Ascending aorta (tissue), 2 donors: ENCODE results near the gene GBF1. TPM values are rescaled to one million over a fixed set of nuclear protein-coding genes. Genes with fewer than 3 reads are reported as not detected.
"Not testable (repeated sequence)": the region's sequence is repeated elsewhere in the genome, so short reads cannot be mapped to it uniquely, and the experiment has no call there.

Source experiments
- DNase-seq, 2 donors: peaks; one replicate each; pipeline ENCODE4 v3.0.0-alpha.2; 2019; ENCODE audit warnings: low spot score in 2 of 2
- H3K27ac ChIP-seq, 2 donors: fragments of 200-600 bp; sonication (generic); one replicate each; pipeline ENCODE4 v1.5.1; 2016 to 2017; ENCODE audit warnings: mild to moderate bottlenecking in 1 of 2
- H3K27me3 ChIP-seq: fragments of 200-600 bp; sonication (generic); one replicate; pipeline ENCODE4 v1.5.1; 2017
- H3K36me3 ChIP-seq, 2 donors: fragments of 200-600 bp; sonication (generic); one replicate each; pipeline ENCODE4 v1.5.1; 2016
- H3K4me1 ChIP-seq, 2 donors: fragments of 200-600 bp; sonication (generic); one replicate each; pipeline ENCODE4 v1.5.1; 2016 to 2017; ENCODE audit warnings: mild to moderate bottlenecking in 1 of 2
- H3K4me3 ChIP-seq, 2 donors: fragments of 200-600 bp; sonication (generic); one replicate each; pipeline ENCODE4 v1.5.1; 2016 to 2017; ENCODE audit warnings: mild to moderate bottlenecking in 1 of 2
- H3K9me3 ChIP-seq, 2 donors: fragments of 200-600 bp; sonication (generic); one replicate each; pipeline ENCODE4 v1.5.1; 2016
- intact Hi-C: fragments of 100-400 bp; cut with DNase I; formaldehyde crosslinking; loops from one replicate; pipeline ENCODE4 v1.15.1; 2023
- total RNA-seq: library from RNA; depleted of rRNA; stranded (reverse); fragments of >200 nt; gene quantifications from one replicate; pipeline ENCODE4 v1.1.0, GENCODE V29; 2016
- TF ChIP-seq, protein P1 (sequence below), 3 experiments: fragments of 200-600 bp in 2 of 3; fragments of 450-650 bp in 1 of 3; sonication (generic) in 2 of 3; IDR thresholded peaks; one replicate each; pipeline ENCODE4 v1.5.1; 2016 to 2019; ENCODE audit warnings: antibody characterized with exemption in 3 of 3, mild to moderate bottlenecking in 1 of 3, moderate library complexity in 1 of 3

Gene GBF1
- total RNA-seq, 1 donor from 2014 or later, result 56.0 TPM

DNA sequence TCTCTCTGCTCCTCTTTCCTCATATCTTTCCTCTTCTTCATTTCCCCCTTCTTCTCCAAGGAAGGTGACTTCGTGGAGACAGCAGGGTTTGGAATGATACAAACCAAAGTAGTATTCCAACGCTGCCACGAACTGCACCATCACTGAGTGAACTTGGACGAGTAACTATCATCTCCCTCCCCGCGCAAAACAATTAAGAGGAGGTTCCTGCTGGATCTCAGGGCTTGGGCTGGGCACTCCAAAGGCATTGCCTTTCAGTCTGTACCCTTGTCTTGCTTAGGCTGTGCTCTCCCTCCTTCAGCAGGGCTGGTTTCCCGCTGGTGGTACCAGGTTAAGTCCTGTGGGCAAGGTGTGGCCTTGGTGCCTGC, 3.2 kb upstream of the GBF1 start:
- Histone ChIP-seq H3K4me1 (peaks cover 13 to 30% of the 10 kb centered on the region in 2 donors), H3K27ac (no peak overlapping the region), H3K4me3 (peak overlapping the region; percentile 70 to 71), H3K36me3 (no peaks in the 10 kb centered on the region), H3K9me3 (no peaks in the 10 kb centered on the region), H3K27me3 (no peaks in the 10 kb centered on the region)
- DNase-seq, result no peak
- intact Hi-C loops, result loop anchor here (5.0 kb wide), 1 partner anchor 260 kb away; the partner anchor contains the start of genes ACTR1A and SUFU
- TF ChIP-seq, protein P1, sequence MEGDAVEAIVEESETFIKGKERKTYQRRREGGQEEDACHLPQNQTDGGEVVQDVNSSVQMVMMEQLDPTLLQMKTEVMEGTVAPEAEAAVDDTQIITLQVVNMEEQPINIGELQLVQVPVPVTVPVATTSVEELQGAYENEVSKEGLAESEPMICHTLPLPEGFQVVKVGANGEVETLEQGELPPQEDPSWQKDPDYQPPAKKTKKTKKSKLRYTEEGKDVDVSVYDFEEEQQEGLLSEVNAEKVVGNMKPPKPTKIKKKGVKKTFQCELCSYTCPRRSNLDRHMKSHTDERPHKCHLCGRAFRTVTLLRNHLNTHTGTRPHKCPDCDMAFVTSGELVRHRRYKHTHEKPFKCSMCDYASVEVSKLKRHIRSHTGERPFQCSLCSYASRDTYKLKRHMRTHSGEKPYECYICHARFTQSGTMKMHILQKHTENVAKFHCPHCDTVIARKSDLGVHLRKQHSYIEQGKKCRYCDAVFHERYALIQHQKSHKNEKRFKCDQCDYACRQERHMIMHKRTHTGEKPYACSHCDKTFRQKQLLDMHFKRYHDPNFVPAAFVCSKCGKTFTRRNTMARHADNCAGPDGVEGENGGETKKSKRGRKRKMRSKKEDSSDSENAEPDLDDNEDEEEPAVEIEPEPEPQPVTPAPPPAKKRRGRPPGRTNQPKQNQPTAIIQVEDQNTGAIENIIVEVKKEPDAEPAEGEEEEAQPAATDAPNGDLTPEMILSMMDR (IDR thresholded peaks at IDR 0.05), result no peak

DNA sequence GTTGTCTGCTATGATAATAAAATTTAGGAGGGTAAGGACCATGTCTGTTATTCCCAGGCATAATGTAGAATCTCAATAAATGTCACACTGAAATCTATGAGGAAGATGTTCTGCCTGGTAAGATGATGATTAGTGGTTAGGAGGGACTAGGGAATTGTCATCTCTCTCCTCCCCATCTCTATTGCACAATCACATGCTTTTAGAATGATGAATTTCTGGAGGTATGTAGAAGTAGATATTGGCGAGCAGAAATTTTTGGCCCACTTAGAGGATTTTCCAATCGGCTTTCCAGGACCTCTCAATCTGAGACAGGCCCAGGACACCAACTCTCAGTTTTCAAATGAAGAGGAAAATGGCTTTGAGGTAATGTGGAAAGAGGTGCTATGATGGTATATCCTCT, 2.0 kb upstream of the GBF1 start:
- intact Hi-C loops, result loop anchor here (5.0 kb wide), 1 partner anchor 259 kb away; the partner anchor contains the start of genes ACTR1A and SUFU

DNA sequence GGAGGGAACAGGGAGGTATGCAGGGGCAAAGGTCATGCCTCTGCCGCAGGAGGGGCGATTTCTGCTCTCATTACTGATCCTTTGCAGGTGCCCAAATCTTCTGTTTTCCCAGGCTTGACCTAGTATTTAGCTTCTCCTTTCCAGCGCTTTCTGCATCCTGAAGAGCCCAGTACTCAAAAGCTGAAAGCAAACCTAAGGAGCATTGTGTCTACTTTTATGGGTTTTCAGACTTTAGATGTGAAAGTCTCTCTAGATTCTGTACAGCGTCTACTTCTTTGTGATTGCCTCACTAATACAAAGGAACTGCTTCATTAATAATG, 560 bp downstream of the GBF1 start:
- intact Hi-C loops, result loop anchor here (1.0 to 2.0 kb wide), 4 partner anchors 15 to 149 kb away; partner anchors contain the start of genes NFKB2, NOLC1 and PPRC1
- H3K9me3 ChIP-seq, result no peaks in the 10 kb centered on the region
- no peaks in the 10 kb centered on the region for H3K27me3 ChIP-seq
- H3K4me3 ChIP-seq, result peak overlapping the region; percentile 66 to 92
- TF ChIP-seq, protein P1 (IDR thresholded peaks at IDR 0.05), result no peak
- peak overlapping the region; percentile 85 to 90 for H3K27ac ChIP-seq
- no peaks in the 10 kb centered on the region for H3K36me3 ChIP-seq
- no peak for DNase-seq
- peaks cover 8 to 25% of the 10 kb centered on the region in 2 donors for H3K4me1 ChIP-seq

More for the DNA sequence above, 2.0 kb upstream of the GBF1 start:
- TF ChIP-seq, protein P1 (IDR thresholded peaks at IDR 0.05), result no peak
- Histone ChIP-seq H3K36me3 (no peaks in the 10 kb centered on the region), H3K4me3 (no peak overlapping the region), H3K4me1 (peaks cover 16 to 30% of the 10 kb centered on the region in 2 donors), H3K27me3 (no peaks in the 10 kb centered on the region), H3K27ac (no peak overlapping the region), H3K9me3 (no peaks in the 10 kb centered on the region)
- no peak for DNase-seq

DNA sequence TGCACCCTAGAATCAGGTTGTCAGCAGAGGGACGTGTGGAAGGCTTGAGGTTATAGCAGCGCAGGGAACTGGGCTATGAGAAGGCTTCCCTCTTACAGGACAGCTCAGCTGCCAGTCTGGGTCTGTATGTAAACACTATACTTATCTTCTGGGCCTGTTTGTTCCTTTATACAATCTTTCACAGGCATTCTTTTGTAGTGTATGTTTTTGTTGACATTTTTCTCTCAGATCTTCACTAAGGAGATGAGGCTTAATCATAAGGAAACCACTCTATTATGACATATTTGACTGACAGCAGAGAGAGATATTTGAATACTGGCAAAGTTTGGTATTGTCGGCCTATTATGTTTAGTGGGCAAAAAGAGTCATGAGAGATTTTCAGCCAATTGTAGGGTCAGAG, 929 bp downstream of the GBF1 start:
- H3K36me3 ChIP-seq, result no peaks in the 10 kb centered on the region
- H3K27me3 ChIP-seq, result no peaks in the 10 kb centered on the region
- peak overlapping the region; percentile 66 to 92 for H3K4me3 ChIP-seq
- intact Hi-C loops, result no loop called here
- peak overlapping the region; percentile 85 to 90 for H3K27ac ChIP-seq
- TF ChIP-seq, protein P1 (IDR thresholded peaks at IDR 0.05), result no peak
- H3K4me1 ChIP-seq, result peaks cover 8 to 21% of the 10 kb centered on the region in 2 donors
- no peaks in the 10 kb centered on the region for H3K9me3 ChIP-seq
- no peak for DNase-seq

DNA sequence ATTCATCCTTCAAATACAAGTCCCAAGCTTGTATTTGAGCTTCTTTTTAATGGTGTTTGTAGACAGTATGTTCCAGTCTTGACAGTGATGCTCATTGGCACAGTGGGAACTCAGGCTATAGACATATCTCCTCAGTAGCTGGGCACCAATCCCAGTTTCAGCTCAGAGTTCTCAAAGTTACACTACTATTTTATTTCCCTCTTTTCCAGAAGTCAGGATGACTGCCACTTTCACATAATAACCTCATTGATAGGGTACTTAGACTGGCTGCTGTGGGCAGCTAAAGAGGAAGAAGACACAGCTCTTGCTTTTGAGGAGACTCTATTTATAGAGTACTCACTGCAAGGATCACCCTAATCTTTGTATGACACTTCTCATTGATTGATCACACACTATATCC, 2.4 kb downstream of the GBF1 start:
- H3K4me3 ChIP-seq, result peak overlapping the region in 1 of 2 donors; percentile 92
- intact Hi-C loops, result no loop called here
- peaks cover 5 to 13% of the 10 kb centered on the region in 2 donors for H3K4me1 ChIP-seq
- H3K27ac ChIP-seq, result no peak overlapping the region
- TF ChIP-seq, protein P1 (IDR thresholded peaks at IDR 0.05), result no peak
- H3K36me3 ChIP-seq, result no peaks in the 10 kb centered on the region
- DNase-seq, result no peak
- no peaks in the 10 kb centered on the region for H3K27me3 ChIP-seq
- no peaks in the 10 kb centered on the region for H3K9me3 ChIP-seq

DNA sequence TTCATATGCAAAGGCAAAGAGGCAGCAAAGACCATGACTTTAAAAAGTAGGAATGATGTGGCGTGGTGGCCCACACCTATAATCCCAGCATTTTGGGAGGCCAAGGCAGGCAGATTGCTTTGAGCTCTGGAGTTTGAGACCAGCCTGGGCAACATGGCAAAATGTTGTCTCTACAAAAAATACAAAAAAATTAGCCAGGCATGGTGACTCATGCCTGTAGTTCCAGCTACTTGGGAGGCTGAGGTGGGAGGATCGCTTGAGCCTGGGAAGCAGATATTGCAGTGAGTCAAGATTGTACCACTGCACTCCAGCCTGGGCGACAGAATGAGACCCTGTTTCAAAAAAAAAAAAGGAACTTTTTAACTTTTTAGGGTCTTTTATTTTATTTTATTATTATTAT, 7.2 kb downstream of the GBF1 start:
- H3K4me3 ChIP-seq, H3K36me3 ChIP-seq, H3K4me1 ChIP-seq, H3K9me3 ChIP-seq, H3K27ac ChIP-seq, H3K27me3 ChIP-seq, DNase-seq, intact Hi-C loops: not testable (repeated sequence)
